Thyroid gland (tissue), 4 donors: ENCODE data around the gene ERGIC3. TPM values are rescaled to one million over a fixed set of nuclear protein-coding genes. Genes with fewer than 3 reads are reported as not detected.
A peak's percentile ranks its signal among the peaks of the same experiment; 100 is the strongest.

Experiments used
- DNase-seq, 2 donors: peaks; one replicate each; pipeline ENCODE4 v3.0.0-alpha.2; 2019
- H3K27ac ChIP-seq, 3 donors: fragments of 200-600 bp; sonication (generic); 1 replicate in 2 of 3; 2 replicates in 1 of 3; pipeline ENCODE4 v1.5.1; 2016 to 2019; ENCODE audit warnings: mild to moderate bottlenecking in 1 of 3, moderate library complexity in 1 of 3
- H3K27me3 ChIP-seq: fragments of 200-600 bp; sonication (generic); one replicate; pipeline ENCODE4 v1.5.1; 2019
- H3K36me3 ChIP-seq, 2 donors: fragments of 200-600 bp; sonication (generic); one replicate each; pipeline ENCODE4 v1.5.1; 2016 to 2019
- H3K4me1 ChIP-seq, 2 donors: fragments of 200-600 bp; sonication (generic); one replicate each; pipeline ENCODE4 v1.5.1; 2017 to 2019
- H3K4me3 ChIP-seq, 3 donors: fragments of 200-600 bp; sonication (generic); replicated peaks in 1 of 3; 1 replicate in 2 of 3; 2 replicates in 1 of 3; pipeline ENCODE4 v1.5.1; 2016; ENCODE audit warnings: mild to moderate bottlenecking in 1 of 3
- H3K9me3 ChIP-seq: fragments of 200-600 bp; sonication (generic); one replicate; pipeline ENCODE4 v1.5.1; 2017
- POLR2A ChIP-seq, 2 donors: fragments of 450-650 bp; IDR thresholded peaks; one replicate each; pipeline ENCODE4 v1.6.1; 2017; ENCODE audit warnings: antibody characterized with exemption in 2 of 2, mild to moderate bottlenecking in 2 of 2, moderate library complexity in 1 of 2
- WGBS, 2 donors: methylation state at CpG; one replicate each; pipeline ENCODE4 v1.1.5; 2017; 5-methylcytosine and 5-hydroxymethylcytosine counted together
- intact Hi-C: fragments of 100-400 bp; cut with DNase I; formaldehyde crosslinking; loops from one replicate; pipeline ENCODE4 v1.15.1; 2023
- total RNA-seq, 4 donors: library from RNA; depleted of rRNA; stranded (reverse); fragments of >200 nt; gene quantifications; one replicate each; pipeline ENCODE4 v1.2.3, GENCODE V29; 2016
- TF ChIP-seq, protein P1 (sequence below), 6 experiments: fragments of 200-600 bp in 3 of 6; fragments of 450-650 bp in 3 of 6; sonication (generic) in 3 of 6; IDR thresholded peaks; one replicate each; pipeline ENCODE4 v1.5.1; 2016 to 2019; ENCODE audit warnings: antibody characterized with exemption in 6 of 6, mild to moderate bottlenecking in 2 of 6, inconsistent platforms in 1 of 6, moderate library complexity in 1 of 6

ERGIC3 gene
- total RNA-seq, 4 donors from 2014 or later, result 194 to 419 (median 250) TPM

DNA sequence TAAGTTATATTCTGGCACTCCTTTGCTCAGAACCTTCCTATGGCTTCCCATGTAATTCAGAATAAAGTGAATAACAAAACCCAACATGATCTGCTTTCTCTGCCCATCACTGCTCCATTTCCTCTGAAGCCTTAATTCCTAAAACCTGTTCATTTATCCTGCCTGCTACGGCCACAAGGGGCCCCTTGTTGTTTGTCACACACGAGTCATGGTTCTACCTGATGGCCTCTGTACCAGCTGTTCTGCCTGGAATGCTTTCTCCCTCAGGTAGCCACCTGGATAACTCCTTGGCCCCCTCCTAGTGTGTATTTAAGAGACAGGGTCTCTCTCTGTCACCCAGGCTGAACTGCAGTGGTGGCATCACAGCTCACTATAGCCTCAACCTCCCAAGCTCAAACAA lies 26.8 kb downstream of the ERGIC3 start:
- H3K36me3 ChIP-seq, result no peaks in the 10 kb centered on the region
- no peaks in the 10 kb centered on the region for H3K4me1 ChIP-seq
- H3K4me3 ChIP-seq, result no peak overlapping the region
- intact Hi-C loops, result no loop called here
- DNase-seq, result peak in 1 of 2 donors; percentile 14
- H3K27ac ChIP-seq, result no peak overlapping the region
- 11 to 21% methylated on average over 2 of the region's 2 CpGs for WGBS, 2 donors
- H3K27me3 ChIP-seq, result no peaks in the 10 kb centered on the region
- TF ChIP-seq POLR2A (IDR thresholded peaks at IDR 0.05), result no peak
- TF ChIP-seq, protein P1, sequence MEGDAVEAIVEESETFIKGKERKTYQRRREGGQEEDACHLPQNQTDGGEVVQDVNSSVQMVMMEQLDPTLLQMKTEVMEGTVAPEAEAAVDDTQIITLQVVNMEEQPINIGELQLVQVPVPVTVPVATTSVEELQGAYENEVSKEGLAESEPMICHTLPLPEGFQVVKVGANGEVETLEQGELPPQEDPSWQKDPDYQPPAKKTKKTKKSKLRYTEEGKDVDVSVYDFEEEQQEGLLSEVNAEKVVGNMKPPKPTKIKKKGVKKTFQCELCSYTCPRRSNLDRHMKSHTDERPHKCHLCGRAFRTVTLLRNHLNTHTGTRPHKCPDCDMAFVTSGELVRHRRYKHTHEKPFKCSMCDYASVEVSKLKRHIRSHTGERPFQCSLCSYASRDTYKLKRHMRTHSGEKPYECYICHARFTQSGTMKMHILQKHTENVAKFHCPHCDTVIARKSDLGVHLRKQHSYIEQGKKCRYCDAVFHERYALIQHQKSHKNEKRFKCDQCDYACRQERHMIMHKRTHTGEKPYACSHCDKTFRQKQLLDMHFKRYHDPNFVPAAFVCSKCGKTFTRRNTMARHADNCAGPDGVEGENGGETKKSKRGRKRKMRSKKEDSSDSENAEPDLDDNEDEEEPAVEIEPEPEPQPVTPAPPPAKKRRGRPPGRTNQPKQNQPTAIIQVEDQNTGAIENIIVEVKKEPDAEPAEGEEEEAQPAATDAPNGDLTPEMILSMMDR (IDR thresholded peaks at IDR 0.05), result no peak
- no peaks in the 10 kb centered on the region for H3K9me3 ChIP-seq

DNA sequence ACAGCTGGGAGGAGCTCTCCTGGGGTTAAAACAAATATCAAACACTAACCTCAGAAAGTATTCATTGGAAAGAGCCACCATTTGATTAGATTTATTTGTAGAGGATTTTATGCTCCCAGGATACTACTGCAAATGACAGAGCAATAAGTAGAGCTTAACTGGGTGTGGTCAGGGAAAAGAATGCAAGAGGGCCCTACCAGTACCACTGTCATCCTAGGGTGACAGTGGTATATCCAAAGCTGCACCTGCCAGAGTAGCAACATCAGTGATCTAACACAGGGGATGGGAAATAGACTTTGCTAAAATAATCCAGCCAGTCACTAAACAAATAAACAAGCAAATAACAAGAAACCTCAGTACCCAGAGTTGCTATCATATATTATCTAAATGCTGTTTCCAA lies 29.7 kb downstream of the ERGIC3 start:
- Histone ChIP-seq H3K27me3 (no peaks in the 10 kb centered on the region), H3K9me3 (no peaks in the 10 kb centered on the region), H3K4me3 (no peak overlapping the region), H3K4me1 (no peaks in the 10 kb centered on the region), H3K27ac (no peak overlapping the region), H3K36me3 (no peaks in the 10 kb centered on the region)
- intact Hi-C loops, result no loop called here
- TF ChIP-seq, protein P1 (IDR thresholded peaks at IDR 0.05), result no peak
- no peak for TF ChIP-seq POLR2A (IDR thresholded peaks at IDR 0.05)
- DNase-seq, result no peak

DNA sequence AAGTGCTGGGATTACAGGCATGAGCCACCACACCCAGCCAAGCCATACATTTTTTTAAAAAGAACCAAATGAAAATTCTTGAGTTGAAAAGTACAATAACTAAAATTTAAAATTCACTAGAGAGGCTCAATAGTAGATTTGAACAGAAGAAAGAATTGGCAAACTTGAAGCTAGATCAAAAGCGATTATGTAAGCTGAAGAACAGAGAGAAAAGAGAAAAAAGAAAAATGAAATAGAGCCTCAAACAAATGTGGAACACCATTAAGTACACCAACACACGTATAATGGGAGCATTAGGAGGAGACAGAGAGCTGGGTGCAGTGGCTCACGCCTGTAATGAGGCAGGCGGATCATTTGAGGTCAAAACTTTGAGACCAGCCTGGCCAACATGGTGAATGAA lies 31.0 kb downstream of the ERGIC3 start:
- intact Hi-C loops, result no loop called here
- Histone ChIP-seq H3K27me3 (no peaks in the 10 kb centered on the region), H3K4me3 (no peak overlapping the region), H3K9me3 (no peaks in the 10 kb centered on the region), H3K27ac (no peak overlapping the region), H3K36me3 (no peaks in the 10 kb centered on the region), H3K4me1 (no peaks in the 10 kb centered on the region)
- no peak for DNase-seq
- TF ChIP-seq POLR2A (IDR thresholded peaks at IDR 0.05), result no peak
- TF ChIP-seq, protein P1 (IDR thresholded peaks at IDR 0.05), result no peak
- 94 to 97% methylated on average over 4 of the region's 4 CpGs for WGBS, 2 donors

DNA sequence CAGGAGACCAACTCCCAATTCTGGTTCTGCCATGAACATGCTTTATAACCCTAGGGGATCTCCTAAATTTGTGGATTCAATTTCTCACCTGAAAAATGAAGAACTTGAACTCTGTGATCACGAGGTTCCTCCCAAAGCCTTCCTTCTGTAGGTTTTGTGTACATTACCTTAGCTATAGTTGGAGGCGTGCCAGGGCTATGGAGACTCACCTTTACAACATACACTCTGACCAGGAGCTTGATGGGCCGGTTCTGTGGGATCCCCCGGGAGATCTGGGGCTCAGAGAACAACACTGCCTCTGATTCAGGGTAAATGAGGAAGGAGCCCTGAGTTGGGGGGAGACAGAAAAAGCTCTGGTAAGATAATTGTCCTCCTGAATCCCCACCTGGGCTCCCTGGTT lies 34.1 kb downstream of the ERGIC3 start:
- Histone ChIP-seq H3K9me3 (no peaks in the 10 kb centered on the region), H3K4me1 (no peaks in the 10 kb centered on the region), H3K36me3 (no peaks in the 10 kb centered on the region), H3K4me3 (no peak overlapping the region), H3K27ac (no peak overlapping the region), H3K27me3 (no peaks in the 10 kb centered on the region)
- DNase-seq, result no peak
- intact Hi-C loops, result no loop called here
- TF ChIP-seq, protein P1 (IDR thresholded peaks at IDR 0.05), result no peak
- TF ChIP-seq POLR2A (IDR thresholded peaks at IDR 0.05), result no peak
- WGBS, 2 donors, result 36 to 56% methylated on average over 4 of the region's 4 CpGs

DNA sequence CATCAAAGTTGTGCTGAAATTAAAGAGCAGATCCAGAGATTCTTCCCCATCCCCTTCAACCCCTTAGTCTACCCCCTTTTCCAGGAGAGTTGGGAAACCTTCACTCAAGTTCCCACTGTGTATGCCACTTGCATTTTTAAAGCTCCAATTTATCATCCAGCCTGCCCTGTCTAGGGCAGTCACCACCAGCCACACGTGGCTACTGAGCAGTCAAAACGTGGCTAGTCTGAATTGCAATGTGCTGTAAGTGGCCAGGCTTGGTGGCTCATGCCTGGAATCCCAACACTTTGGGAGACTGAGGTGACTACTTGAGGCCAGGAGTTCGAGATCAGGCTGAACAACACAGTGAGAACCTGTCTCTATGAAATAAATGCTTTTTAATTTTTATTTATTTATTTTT lies 34.9 kb downstream of the ERGIC3 start:
- TF ChIP-seq, protein P1 (IDR thresholded peaks at IDR 0.05), result no peak
- no peak for TF ChIP-seq POLR2A (IDR thresholded peaks at IDR 0.05)
- no peaks in the 10 kb centered on the region for H3K36me3 ChIP-seq
- WGBS, 2 donors, result 73 to 74% methylated on average over 3 of the region's 3 CpGs
- no peaks in the 10 kb centered on the region for H3K4me1 ChIP-seq
- H3K27ac ChIP-seq, result no peak overlapping the region
- no peak for DNase-seq
- no peaks in the 10 kb centered on the region for H3K9me3 ChIP-seq
- intact Hi-C loops, result no loop called here
- no peak overlapping the region for H3K4me3 ChIP-seq
- no peaks in the 10 kb centered on the region for H3K27me3 ChIP-seq
